Hepatocyte (in vitro differentiated cells): ENCODE measurements around the gene ZFP62. TPM values are rescaled to one million over a fixed set of nuclear protein-coding genes. Genes with fewer than 3 reads are reported as not detected.

Experiments
- DNase-seq: peaks from one replicate; pipeline ENCODE4 v3.0.0-alpha.2; 2016; ENCODE audit warnings: low spot score
- H2AFZ ChIP-seq: fragments of 200-600 bp; sonication (generic); 2 replicates; pipeline ENCODE4 v1.6.0; 2016; ENCODE audit warnings: antibody characterized with exemption, mild to moderate bottlenecking
- H3K27ac ChIP-seq: fragments of 200-600 bp; sonication (generic); 2 replicates; pipeline ENCODE4 v1.5.1; 2016; ENCODE audit warnings: mild to moderate bottlenecking
- H3K27me3 ChIP-seq: fragments of 200-600 bp; sonication (generic); 2 replicates; pipeline ENCODE4 v1.6.1; 2016
- H3K36me3 ChIP-seq: fragments of 200-600 bp; sonication (generic); replicated peaks from 2 replicates; pipeline ENCODE4 v1.5.1; 2016; ENCODE audit warnings: low read depth; ENCODE audit not compliant: insufficient read depth
- H3K4me1 ChIP-seq: fragments of 200-600 bp; sonication (generic); 2 replicates; pipeline ENCODE4 v1.5.1; 2016; ENCODE audit warnings: mild to moderate bottlenecking, moderate library complexity; ENCODE audit not compliant: insufficient read depth
- H3K4me2 ChIP-seq: fragments of 200-600 bp; sonication (generic); 2 replicates; pipeline ENCODE4 v1.6.0; 2016
- H3K4me3 ChIP-seq: fragments of 200-600 bp; sonication (generic); 2 replicates; pipeline ENCODE4 v1.5.1; 2016; ENCODE audit warnings: mild to moderate bottlenecking
- H3K79me2 ChIP-seq: fragments of 200-600 bp; sonication (generic); 2 replicates; pipeline ENCODE4 v1.6.0; 2017; ENCODE audit warnings: mild to moderate bottlenecking
- H3K9me2 ChIP-seq: fragments of 200-600 bp; sonication (generic); replicated peaks from 2 replicates; pipeline ENCODE4 v1.6.0; 2017; ENCODE audit warnings: mild to moderate bottlenecking; ENCODE audit not compliant: insufficient read depth
- H3K9me3 ChIP-seq: fragments of 200-600 bp; sonication (generic); 2 replicates; pipeline ENCODE4 v1.5.1; 2016; ENCODE audit warnings: low read depth, mild to moderate bottlenecking
- H4K20me1 ChIP-seq: fragments of 200-600 bp; sonication (generic); 2 replicates; pipeline ENCODE4 v1.6.0; 2016; ENCODE audit warnings: mild to moderate bottlenecking; ENCODE audit not compliant: insufficient read depth, poor library complexity, severe bottlenecking
- EZH2 ChIP-seq: fragments of 200-600 bp; sonication (generic); IDR thresholded peaks from 2 replicates; pipeline ENCODE4 v1.6.1; 2016; ENCODE audit warnings: antibody characterized with exemption, mild to moderate bottlenecking, borderline replicate concordance
- EZH2phosphoT487 ChIP-seq: fragments of 200-600 bp; sonication (generic); IDR thresholded peaks from one replicate; pipeline ENCODE4 v1.6.1; 2018; ENCODE audit warnings: antibody characterized with exemption, mild to moderate bottlenecking, low read depth, moderate library complexity; ENCODE audit not compliant: unreplicated experiment, severe bottlenecking
- WGBS: methylation state at CpG from one replicate; pipeline ENCODE4 v1.1.6; 2016; ENCODE audit warnings: low lambda C conversion rate; ENCODE audit errors: missing lambda C conversion rate; 5-methylcytosine and 5-hydroxymethylcytosine counted together
- polyA plus RNA-seq: library from polyadenylated mRNA; unstranded; fragments of >200 nt; fragmentation: Nextera tagmentation; extraction: Ambion mirVana; gene quantifications from 2 replicates; pipeline ENCODE4 v1.2.1, GENCODE V29; 2016
- total RNA-seq: library from RNA; depleted of rRNA; stranded (reverse); fragments of >200 nt; gene quantifications from 2 replicates; pipeline ENCODE4 v1.2.3, GENCODE V29; 2014
- TF ChIP-seq, protein P1 (sequence below): fragments of 200-600 bp; sonication (generic); IDR thresholded peaks from 2 replicates; pipeline ENCODE4 v1.5.1; 2016; ENCODE audit warnings: antibody characterized with exemption, mild to moderate bottlenecking; ENCODE audit not compliant: poor library complexity

The ZFP62 gene
- total and polyA plus RNA-seq, 2 experiments from 2014 or later: 13.5 to 31.7 TPM

DNA sequence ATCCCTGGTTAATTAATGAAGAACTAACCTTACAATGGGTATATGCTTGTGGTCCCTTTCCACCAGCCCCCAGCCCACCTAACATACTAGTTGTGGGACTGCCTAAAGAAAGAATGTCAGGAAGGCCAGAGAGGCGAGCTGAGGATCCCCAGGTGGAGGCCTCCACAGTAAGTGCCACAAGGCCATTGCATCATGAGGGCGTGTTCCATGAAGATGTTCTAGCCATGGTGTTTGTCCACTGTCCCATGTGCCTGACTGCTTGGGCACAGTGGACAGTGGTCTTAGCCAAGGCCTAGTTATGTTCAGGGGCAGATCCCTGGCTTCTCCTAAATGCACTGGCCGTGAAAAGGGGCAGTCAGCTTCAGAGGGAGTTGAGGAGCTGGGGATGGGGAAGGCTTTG, 21.1 kb downstream of the ZFP62 start:
- no peaks in the 10 kb centered on the region for H3K9me2 ChIP-seq
- no peak overlapping the region for H2AFZ ChIP-seq
- H3K4me3 ChIP-seq: no peak overlapping the region
- TF ChIP-seq, protein P1, sequence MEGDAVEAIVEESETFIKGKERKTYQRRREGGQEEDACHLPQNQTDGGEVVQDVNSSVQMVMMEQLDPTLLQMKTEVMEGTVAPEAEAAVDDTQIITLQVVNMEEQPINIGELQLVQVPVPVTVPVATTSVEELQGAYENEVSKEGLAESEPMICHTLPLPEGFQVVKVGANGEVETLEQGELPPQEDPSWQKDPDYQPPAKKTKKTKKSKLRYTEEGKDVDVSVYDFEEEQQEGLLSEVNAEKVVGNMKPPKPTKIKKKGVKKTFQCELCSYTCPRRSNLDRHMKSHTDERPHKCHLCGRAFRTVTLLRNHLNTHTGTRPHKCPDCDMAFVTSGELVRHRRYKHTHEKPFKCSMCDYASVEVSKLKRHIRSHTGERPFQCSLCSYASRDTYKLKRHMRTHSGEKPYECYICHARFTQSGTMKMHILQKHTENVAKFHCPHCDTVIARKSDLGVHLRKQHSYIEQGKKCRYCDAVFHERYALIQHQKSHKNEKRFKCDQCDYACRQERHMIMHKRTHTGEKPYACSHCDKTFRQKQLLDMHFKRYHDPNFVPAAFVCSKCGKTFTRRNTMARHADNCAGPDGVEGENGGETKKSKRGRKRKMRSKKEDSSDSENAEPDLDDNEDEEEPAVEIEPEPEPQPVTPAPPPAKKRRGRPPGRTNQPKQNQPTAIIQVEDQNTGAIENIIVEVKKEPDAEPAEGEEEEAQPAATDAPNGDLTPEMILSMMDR: no peak
- TF ChIP-seq EZH2phosphoT487 (no peak), EZH2 (no peak)
- no peaks in the 10 kb centered on the region for H3K27me3 ChIP-seq
- 91% methylated on average over 3 of the region's 3 CpGs for WGBS
- H3K4me1 ChIP-seq: no peaks in the 10 kb centered on the region
- H3K27ac ChIP-seq: no peak overlapping the region
- H3K36me3 ChIP-seq: no peaks in the 10 kb centered on the region
- H3K79me2 ChIP-seq: no peaks in the 10 kb centered on the region
- DNase-seq: no peak
- no peaks in the 10 kb centered on the region for H3K9me3 ChIP-seq
- no peaks in the 10 kb centered on the region for H4K20me1 ChIP-seq
- H3K4me2 ChIP-seq: no peak overlapping the region

DNA sequence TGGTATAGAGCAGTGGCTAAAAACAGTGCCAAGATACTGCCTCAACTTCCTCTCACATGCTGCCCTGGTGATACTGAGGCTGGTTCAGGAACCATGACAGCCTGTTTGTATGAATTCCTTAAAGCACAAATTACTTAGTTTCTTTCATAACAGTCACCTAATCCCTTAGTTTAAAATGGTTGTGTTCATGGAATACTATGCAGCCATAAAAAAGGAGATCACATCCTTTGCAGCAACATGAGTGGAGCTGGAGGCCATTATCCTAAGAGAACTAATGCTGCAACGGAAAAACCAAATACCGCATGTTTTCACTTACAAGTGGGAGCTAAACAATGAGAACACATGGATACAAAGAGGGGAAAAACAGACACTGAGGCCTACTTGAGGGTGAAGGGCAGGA, 21.8 kb downstream of the ZFP62 start:
- Histone ChIP-seq H3K4me1 (no peaks in the 10 kb centered on the region), H3K79me2 (no peaks in the 10 kb centered on the region), H3K4me2 (no peak overlapping the region), H3K27ac (no peak overlapping the region), H3K36me3 (no peaks in the 10 kb centered on the region), H3K27me3 (no peaks in the 10 kb centered on the region), H2AFZ (no peak overlapping the region), H4K20me1 (no peaks in the 10 kb centered on the region), H3K9me3 (no peaks in the 10 kb centered on the region), H3K9me2 (no peaks in the 10 kb centered on the region), H3K4me3 (no peak overlapping the region)
- WGBS: 94% methylated on average over 2 of the region's 2 CpGs
- no peak for DNase-seq
- no peak for TF ChIP-seq EZH2phosphoT487
- TF ChIP-seq, protein P1: no peak
- TF ChIP-seq EZH2: no peak

DNA sequence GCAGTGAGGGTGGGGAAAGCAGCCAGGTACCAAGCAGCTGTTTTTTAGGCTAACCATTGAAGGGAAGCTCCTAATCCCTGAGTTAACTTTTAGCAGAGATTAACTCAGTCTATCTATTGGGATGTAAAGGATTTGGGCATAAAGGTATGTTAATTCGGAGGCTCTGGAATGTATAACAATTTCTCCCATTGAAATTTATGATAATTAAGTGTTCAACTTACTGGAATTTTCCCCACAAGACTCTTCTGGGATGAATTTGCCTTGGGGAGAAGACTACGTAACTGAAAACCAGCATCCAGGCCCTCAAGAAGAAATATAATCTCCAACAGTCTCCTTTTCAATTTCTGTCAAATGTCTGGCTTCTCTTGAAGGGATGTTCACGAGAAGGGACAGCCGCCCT, 23.6 kb downstream of the ZFP62 start:
- Histone ChIP-seq H3K9me2 (no peaks in the 10 kb centered on the region), H4K20me1 (no peaks in the 10 kb centered on the region), H3K4me1 (no peaks in the 10 kb centered on the region), H3K79me2 (peaks cover 7% of the 10 kb centered on the region), H3K36me3 (no peaks in the 10 kb centered on the region), H3K4me3 (no peak overlapping the region), H3K27me3 (no peaks in the 10 kb centered on the region), H2AFZ (no peak overlapping the region), H3K27ac (no peak overlapping the region), H3K4me2 (no peak overlapping the region), H3K9me3 (no peaks in the 10 kb centered on the region)
- no peak for DNase-seq
- WGBS: 95% methylated on average over 4 of the region's 4 CpGs
- TF ChIP-seq EZH2phosphoT487 (no peak), EZH2 (no peak)
- TF ChIP-seq, protein P1: no peak

DNA sequence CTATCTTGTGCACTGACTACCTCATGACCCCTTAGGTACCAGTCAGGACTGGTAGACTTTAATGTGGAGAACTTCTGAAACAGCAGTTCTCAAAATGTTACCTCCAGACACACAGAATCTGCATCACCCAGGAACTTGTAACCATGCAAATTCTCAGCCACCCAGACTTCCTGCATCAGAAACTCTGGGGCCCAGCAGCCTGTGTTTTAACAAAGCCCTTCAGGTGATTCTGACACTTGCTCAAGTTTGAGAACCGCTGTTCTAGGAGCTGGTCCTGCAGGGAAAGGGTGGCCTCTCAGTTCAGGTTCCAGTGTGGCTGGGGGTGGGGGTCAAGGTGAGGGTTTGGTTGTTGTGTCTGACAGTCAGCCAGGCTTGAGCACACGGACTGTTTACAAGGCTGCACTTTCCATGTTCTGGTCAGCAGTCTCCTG, 28.4 kb downstream of the ZFP62 start:
- TF ChIP-seq EZH2: no peak
- TF ChIP-seq, protein P1: no peak
- no peak for TF ChIP-seq EZH2phosphoT487
- no peaks in the 10 kb centered on the region for H3K36me3 ChIP-seq
- no peaks in the 10 kb centered on the region for H4K20me1 ChIP-seq
- no peak for DNase-seq
- H3K79me2 ChIP-seq: peaks cover 27% of the 10 kb centered on the region
- H3K9me3 ChIP-seq: peaks cover 14% of the 10 kb centered on the region
- H3K4me3 ChIP-seq: no peak overlapping the region
- H2AFZ ChIP-seq: no peak overlapping the region
- 85% methylated on average over 2 of the region's 2 CpGs for WGBS
- no peaks in the 10 kb centered on the region for H3K27me3 ChIP-seq
- peaks cover 18% of the 10 kb centered on the region for H3K4me1 ChIP-seq
- H3K27ac ChIP-seq: no peak overlapping the region
- H3K4me2 ChIP-seq: peak overlapping the region; percentile 90
- H3K9me2 ChIP-seq: no peaks in the 10 kb centered on the region
